Activated T-cell treated with anti-CD3 and anti-CD28 coated beads, Interleukin-2, amount 50 U/mL, for 48 hours (primary cell): ENCODE data around the gene TMED4.
A peak's percentile ranks its signal among the peaks of the same experiment; 100 is the strongest.
"Not testable (repeated sequence)": the region's sequence is repeated elsewhere in the genome, so short reads cannot be mapped to it uniquely, and the experiment has no call there.

Experiments used
- DNase-seq, 2 experiments: peaks; one replicate each; pipeline ENCODE4 v3.0.0-alpha.2; 2020

The TMED4 gene

GRCh38 chr7:44607141-44608068 lies 25.4 kb upstream of the TMED4 start:
- DNase-seq, result no peak

DNA sequence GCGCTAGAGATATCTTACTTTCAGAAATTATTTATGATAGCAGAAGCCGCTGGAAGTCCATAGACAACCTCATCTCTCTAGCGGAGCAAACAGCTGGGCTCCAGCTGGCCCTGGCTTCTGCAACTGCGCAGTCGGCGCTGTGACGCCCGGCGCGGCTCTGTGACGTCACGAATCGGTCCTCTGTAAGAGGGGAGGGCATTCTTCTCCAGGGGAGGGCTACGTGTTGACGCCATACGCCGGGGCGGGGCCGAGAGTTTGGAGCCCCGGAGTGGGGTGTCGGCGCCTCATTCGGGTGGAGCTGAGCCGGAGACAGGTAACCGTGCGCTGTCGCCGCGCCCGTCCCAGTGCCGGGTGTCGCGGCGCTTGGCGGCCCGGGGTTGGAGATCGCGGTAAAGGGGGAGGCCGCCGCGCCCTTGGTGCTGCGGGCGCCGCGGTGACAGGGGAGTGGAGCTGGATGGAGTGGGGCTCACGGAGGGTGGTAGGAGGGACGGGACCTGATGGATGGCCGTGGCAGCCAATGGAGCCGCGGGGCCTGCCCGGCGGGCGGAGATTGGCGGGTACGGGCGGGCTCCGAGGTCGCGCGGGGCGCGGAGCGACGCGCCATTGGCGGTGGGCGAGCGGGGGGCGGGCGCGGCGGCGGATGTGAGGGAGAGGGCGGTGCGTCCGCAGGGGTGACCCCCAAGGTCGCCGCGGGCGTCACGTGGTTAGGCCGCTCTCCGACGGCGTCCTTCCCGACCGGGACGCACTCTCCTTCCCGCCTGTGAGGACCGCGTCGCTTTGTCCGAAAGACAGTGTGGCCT lies 24.5 kb upstream of the TMED4 start, which contains the start of gene OGDH:
TSS of gene OGDH (plus strand) at position 287 of the 800 bp plus-strand sequence. CDS start 17,717 bp downstream, outside the sequence.
- peak; percentile 99 for DNase-seq

GRCh38 chr7:44604941-44605340 lies 22.9 kb upstream of the TMED4 start:
- DNase-seq, result no peak

- no peak for DNase-seq
Observed at GRCh38 chr7:44603193-44603592, 21.2 kb upstream of the TMED4 start.

- DNase-seq, result no peak
Observed at GRCh38 chr7:44602576-44602910, 20.5 kb upstream of the TMED4 start.

DNA sequence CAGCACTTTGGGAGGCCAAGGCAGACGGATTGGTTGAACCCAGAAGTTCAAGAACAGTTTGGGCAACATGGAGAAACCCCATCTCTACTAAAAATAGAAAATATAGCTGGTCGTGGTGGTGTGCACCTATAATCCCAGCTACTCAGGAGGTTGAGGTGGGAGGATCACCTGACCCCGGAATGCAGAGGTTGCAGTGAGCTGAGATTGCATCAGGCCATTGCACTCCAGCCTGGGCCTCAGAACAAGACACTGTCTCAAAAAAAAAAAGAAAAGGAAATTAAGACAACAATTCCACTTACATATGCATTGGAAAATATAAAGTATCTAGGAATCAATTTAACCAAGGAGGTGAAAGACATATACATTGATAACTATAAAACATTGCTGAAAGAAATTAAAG lies 17.2 kb upstream of the TMED4 start:
- no peak for DNase-seq

DNA sequence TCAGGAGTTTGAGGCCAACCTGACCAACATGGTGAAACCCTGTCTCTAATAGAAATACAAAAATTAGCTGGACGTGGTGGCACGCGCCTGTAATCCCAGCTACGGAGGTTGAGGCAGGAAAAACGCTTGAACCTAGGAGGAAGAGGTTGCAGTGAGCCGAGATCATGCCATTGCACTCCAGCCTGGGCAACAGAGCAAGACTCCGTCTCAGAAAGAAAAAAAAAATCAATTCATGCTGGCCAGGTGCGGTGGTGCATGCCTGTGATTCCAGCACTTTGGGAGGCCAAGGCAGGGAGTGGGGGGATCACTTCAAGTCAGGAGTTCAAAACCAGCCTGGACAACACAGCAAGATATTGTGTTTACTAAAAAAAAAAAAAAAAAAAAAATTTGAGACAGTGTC lies 15.2 kb upstream of the TMED4 start:
- not testable (repeated sequence) for DNase-seq

DNA sequence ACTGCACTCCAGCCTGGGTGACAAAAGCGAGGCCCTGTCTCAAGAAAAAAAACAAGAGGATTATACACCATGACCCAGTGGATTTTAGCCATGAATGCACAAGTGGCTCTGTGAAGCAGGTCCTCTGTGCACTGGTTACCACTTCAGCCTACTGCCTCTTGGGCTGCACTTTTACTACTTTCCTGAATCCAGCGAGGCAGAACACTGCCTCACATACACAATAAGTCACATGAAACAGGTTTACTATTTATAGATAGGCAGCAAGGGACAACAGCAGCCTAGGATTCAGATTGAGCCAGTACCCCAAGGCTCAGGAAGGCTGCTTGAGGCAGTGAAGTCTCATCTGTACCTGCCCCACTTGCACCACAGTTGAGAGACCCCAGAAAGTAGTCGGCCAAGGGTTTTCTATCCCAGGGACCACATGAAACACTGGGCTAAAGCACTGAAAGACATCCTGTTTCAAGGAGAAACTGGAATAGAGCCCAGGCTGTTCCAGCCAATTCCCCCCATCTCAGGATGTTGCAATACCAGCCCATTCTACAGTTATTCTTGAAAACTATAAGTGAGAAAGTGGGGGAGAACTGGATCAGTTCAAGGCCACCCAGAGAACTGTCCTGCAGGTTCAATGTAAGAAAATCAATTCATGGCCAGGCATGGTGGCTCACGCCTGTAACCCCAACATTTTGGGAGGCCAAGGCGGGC lies 14.1 kb upstream of the TMED4 start:
- DNase-seq, result no peak

- DNase-seq, result no peak
Observed at GRCh38 chr7:44590910-44591309, 8.9 kb upstream of the TMED4 start.

- DNase-seq, result peak; percentile 58 to 68
Observed at GRCh38 chr7:44587843-44588711, 6.0 kb upstream of the TMED4 start.

DNA sequence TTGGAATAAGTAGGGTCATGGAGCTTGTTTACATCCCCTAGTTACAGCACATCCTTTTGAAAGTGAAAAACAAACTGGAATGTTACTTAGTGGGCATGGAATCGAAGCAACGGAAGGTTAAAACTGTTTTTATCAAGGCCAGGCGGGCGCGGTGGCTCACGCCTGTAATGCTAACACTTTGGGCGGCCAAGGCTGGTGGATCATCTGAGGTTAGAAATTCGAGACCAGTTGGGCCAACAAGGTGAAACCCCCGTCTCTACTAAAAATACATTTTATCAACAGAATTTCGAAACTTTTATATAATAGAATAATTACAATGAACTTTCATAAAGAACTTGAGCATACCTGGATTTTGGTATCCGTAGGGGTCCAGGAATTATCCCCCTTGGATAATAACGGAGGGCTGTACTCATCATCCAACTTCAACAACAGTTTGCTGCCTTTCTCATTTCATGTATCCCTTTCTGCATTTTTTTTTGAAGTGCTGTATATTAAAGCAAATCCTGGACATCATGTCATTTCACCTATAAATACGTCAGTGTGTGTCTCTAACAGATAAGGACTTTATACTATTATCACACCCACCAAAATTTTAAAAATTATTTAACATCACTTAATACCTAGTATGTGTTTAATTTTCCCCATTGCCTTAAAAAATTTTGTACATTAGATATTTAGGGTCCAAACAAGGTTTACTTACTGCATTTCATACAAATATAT lies 1.3 kb upstream of the TMED4 start:
- DNase-seq, result no peak

- DNase-seq, result peak; percentile 69 to 73
Observed at GRCh38 chr7:44580945-44581878, 819 bp downstream of the TMED4 start.

GRCh38 chr7:44576228-44576627 lies 5.8 kb downstream of the TMED4 start:
- DNase-seq, result no peak

DNA sequence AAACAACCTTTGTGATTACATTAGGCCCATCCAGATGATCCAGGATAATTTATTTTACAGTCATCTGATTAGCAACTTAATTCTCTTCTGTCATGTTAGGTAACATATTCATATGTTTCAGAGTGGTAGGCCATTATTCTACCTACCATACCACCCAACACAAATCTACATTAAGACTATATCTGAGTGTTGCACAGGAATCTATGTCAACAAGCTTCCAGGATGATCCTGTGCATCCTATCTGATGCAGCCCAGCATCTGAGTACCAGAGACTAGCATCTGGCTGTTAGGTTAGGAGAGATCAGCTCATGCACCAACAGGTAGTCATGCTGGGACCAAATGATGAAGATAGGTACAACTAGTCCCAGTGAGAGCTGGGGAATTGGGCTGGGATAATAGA lies 7.0 kb downstream of the TMED4 start:
- DNase-seq, result no peak

- no peak for DNase-seq
Observed at GRCh38 chr7:44574287-44574872, 7.7 kb downstream of the TMED4 start.

DNA sequence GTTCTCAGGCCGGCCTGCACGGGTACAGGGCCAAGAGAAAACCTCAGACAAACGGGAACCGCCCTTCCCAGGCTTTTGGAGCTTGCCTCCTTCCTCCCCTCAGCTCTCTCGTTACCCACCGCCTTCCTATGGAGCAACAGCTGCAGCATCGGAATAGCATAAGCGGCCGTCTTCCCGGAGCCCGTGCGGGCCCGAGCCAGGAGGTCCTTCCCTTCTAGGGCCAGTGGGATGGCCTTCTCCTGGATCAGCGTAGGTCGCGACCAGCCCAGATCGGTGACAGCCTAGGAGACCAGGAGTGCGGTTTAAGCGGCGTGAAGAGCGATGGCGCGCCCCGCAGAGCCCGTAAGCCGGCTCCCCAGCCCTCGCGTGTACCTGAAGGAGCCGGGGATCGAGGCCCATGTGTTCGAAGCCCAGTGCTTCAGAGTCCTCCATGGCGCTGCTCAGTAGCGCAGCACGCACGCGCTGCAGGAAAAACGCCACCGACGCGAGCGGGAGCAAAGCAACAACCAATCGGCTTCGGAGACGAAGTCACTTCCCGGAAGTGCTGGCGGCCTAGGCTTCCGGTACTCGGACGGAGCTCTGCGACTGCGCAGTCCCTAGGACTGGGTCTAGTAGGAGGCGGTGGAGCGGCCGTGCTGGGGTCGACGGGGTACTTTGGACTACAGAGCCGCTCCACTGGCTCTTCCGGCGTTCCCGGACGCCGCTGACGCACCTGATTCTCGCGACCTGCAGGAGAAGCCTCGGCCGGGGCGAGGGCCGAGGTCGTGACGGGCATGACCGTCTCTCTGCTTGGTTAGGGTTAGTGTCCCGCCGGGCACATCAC lies 8.4 kb downstream of the TMED4 start, which contains the start of gene DDX56:
TSS of gene DDX56 (minus strand) at position 445 of the 823 bp plus-strand sequence. CDS start at position 432, 13 bp downstream.
- DNase-seq, result peak; percentile 95

DNA sequence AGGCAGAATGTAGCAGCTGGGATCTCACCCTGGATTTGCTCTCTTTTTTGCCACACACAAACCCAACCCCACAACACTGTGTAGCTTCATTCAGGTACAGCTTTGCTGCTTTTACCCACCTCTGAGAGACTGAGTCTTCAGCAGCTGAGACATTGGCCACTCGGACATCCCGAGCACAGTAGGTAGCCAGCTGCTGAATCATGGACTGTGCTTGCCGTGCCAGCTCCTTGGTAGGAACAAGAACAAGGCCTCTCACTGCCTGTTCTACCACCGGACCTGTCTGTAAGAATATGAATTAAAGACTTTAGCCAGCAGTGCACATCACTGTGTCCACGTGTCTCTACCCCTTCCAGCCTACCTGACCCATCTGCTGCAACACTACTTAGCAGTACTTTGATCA lies 9.3 kb downstream of the TMED4 start:
- DNase-seq, result no peak

DNA sequence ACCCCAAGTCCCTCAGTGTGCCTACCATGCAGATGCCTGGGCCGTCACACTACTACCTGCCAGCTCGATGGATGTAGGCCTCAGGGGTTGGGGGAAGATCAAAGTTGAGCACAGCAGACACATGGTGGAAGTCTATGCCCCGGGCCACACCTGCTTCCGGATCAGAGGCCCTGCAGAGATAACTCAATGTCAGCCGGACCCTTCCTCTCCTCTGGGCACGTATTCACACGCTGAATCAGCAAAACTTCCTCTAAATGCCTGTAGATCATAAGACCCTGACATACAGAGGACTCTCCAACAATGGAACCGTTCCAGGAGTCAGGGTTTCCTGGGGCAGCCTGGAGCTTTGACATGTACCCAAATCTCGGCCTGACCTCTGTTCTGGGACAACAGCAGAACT lies 12.1 kb downstream of the TMED4 start:
- DNase-seq, result no peak
